H1 (cell line): ENCODE results near the gene MYO16.

Experiments
- POLR2A ChIP-seq, 2 experiments: IDR thresholded peaks; 1 replicate in 1 of 2; 2 replicates in 1 of 2; pipeline ENCODE4 v1.6.1; 2011; ENCODE audit warnings: low read depth in 2 of 2, low read length in 2 of 2, mild to moderate bottlenecking in 2 of 2; ENCODE audit errors: control extremely low read depth in 1 of 2
- SIN3A ChIP-seq, 2 experiments: IDR thresholded peaks in 1 of 2; conservative IDR thresholded peaks in 1 of 2; 2 replicates each; pipeline ENCODE4 v1.6.1; 2011 to 2012; ENCODE audit warnings: low read length in 2 of 2, improper control_type of control experiment in 1 of 2, low read depth in 1 of 2, mild to moderate bottlenecking in 1 of 2
- TF ChIP-seq, protein P1 (sequence below), 3 experiments: IDR thresholded peaks; 1 replicate in 2 of 3; 2 replicates in 1 of 3; pipeline versions ENCODE4 v1.5.1 to v1.6.1; 2011; ENCODE audit warnings: low read length in 3 of 3, mild to moderate bottlenecking in 3 of 3, inconsistent platforms in 2 of 3, low read depth in 1 of 3, moderate library complexity in 1 of 3; ENCODE audit not compliant: insufficient read depth in 1 of 3; ENCODE audit errors: control extremely low read depth in 1 of 3

- TF ChIP-seq POLR2A (IDR thresholded peaks at IDR 0.05; ENCODE audit: control extremely low read depth in 1 of 2, low read depth in 2 of 2, low read length in 2 of 2) (no peak), SIN3A (conservative IDR thresholded peaks at IDR 0.05 in 1 of 2, IDR thresholded peaks at IDR 0.05 in 1 of 2; ENCODE audit: low read depth in 1 of 2, low read length in 2 of 2) (no peak)
- TF ChIP-seq, protein P1, sequence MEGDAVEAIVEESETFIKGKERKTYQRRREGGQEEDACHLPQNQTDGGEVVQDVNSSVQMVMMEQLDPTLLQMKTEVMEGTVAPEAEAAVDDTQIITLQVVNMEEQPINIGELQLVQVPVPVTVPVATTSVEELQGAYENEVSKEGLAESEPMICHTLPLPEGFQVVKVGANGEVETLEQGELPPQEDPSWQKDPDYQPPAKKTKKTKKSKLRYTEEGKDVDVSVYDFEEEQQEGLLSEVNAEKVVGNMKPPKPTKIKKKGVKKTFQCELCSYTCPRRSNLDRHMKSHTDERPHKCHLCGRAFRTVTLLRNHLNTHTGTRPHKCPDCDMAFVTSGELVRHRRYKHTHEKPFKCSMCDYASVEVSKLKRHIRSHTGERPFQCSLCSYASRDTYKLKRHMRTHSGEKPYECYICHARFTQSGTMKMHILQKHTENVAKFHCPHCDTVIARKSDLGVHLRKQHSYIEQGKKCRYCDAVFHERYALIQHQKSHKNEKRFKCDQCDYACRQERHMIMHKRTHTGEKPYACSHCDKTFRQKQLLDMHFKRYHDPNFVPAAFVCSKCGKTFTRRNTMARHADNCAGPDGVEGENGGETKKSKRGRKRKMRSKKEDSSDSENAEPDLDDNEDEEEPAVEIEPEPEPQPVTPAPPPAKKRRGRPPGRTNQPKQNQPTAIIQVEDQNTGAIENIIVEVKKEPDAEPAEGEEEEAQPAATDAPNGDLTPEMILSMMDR (IDR thresholded peaks at IDR 0.05; ENCODE audit: control extremely low read depth in 1 of 3, insufficient read depth in 1 of 3, low read depth in 1 of 3, low read length in 3 of 3) = no peak
Observed at GRCh38 chr13:109119896-109120295, 490.5 kb downstream of the MYO16 start.
